ENCODE results near the gene DNASE1L3.

DNASE1L3 gene

DNA sequence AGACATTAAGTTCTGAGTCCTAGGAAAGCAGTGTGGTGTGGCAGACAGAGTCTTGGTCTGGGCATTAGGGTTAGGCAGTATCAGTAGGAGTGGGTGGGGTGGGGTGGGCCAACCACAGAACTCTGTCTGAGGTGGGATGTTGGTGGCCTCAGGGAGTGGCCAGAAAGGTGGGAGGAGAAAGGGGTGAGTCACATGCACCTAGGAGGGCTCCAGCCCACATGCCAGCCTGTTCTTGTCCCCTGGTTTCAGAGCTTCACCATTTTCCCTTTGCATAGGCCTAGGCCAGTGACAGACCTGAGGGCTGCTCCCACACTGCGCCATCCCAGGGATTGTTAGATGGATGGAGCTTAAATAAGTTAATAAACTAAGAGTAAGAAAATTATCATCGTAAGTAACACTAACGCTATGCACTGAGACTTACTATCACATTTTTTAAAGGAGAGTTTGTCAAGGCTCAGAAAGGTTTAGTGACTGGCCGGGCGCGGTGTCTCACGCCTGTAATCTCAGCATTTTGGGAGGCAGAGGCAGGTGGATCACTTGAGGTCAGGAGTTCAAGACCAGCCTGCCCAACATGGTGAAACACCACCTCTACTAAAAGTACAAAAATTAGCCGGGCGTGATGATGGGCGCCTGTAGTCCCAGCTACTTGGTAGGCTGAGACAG lies 33.8 kb downstream of the DNASE1L3 start:
- DNase-seq: no peak

DNA sequence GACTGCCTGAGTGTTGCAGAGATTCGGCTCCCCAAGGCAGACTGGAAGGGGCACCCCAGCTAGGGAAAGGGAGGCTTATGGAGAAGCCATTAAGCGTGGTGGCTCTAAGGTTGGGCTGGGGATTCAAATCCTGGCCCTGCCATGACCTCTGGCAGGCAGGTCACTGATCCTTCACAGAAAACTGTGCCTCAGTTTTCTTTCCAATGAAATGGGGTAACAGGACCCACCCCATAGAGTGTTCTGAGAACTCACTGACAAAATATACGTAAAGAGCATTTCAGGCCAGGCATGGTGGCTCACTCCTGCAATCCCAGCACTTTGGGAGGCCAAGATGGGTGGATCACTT lies 34.6 kb downstream of the DNASE1L3 start:
- DNase-seq: no peak

DNA sequence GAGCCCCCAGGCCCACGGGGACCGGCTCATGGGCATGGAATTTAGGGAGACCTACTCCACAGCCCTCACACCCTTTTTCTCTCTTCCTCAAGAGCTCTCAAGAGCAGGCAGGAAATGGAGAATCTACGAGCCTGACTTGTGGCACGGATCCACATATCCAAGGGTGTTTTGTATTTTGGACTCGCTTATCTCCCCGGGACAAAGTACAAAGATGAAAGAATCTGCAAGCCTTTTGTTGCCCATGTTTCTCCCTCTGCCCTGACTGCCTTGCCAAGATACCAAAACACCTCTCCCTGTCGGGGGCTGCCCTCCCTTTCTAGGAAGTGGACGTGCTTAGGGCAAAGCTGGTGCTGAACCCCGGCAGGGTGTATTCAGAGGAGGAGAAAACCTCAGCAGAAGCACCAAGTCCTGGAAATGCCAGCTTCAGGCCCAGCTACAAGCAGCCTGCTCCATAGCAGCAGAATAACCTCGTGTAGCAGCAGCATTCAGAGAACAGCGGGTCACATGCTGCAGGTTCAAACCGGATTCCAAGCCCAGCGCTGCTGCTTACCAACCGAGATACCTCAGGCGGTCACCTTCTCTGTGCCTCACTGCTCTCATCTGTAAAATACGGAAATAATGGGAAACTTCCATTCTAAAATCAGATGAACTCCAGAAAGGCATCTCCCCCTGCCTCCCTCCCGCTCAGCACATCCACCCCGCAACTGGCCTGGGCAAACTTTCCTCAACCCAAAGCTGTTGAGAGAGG lies 35.2 kb downstream of the DNASE1L3 start:
- no peak for DNase-seq

DNA sequence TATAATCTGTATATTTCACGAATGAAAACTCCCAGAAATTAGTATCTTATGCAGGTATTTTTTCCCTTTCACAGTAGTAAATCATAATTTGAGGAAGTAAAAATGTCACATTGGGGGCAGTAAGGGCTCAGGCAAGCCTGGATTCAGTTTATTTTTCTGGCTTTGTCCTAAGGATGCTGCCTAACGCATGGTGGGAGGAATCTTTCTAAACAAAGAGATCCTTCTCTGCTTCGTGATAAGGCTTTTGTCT lies 35.7 kb downstream of the DNASE1L3 start:
- no peak for DNase-seq

DNA sequence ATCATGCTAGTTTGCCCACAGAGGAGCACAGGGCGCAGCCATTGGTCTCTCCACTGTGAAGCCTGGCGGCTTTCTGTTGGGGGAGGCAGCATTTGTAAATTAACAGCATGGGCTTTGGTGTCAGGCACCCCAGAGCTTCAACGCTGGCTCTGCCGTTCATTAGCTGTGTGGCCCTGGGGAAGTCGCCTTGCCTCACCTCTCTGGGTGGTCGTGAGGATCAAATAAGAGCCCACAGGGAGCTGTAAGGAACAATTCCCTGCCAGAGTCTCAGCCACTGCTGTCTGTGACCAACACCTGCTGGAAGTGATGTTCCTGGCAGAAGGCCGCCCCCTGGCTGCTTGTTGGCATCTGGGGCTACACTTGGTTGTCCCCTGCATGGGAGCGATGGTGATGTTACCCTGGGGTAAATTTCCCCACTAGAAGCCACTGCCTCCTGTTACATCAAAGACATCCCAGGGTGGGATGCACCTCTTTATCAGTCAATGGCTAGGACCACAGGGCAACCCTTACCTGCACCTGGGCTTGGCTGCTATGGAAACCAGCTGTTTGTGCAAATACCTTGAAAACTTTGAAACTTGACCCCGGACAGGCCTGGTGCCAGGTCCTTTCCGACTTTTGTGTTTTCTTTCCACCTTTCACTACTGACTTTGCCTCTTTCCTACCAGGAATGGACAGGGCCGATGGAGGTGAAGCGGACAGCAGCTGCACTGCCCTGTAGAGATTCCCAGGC lies 36.9 kb downstream of the DNASE1L3 start:
- DNase-seq: no peak

DNA sequence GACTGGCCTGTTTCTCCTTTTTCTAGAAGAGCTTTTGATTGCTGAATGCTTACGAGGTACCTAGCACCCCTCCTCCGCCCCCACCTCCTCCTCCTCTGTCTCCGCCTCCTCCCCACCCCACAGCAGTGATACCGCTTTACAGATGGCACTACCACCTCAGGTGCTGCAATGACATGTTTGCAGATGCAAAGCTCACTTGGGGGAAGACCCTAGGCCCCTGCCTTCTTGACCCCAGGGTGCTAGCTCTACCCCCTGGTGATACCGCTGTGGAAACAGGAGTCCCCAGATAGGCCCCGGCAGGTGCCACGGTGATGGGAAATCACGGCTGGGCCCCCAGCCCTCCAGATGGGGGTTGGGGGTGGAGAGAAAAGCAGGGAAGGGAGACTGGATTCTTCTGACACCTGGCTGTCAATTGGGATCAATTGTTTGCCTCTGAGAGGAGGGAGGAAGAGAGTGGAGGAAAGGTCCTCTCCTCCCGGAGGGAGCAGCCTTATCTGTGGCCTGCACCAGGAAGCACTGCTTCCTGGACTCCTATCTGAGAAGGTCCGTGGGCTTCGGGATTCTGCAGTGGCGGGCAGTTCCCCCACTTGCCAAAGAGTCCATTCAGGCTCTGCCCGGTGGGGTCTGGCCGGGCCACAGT lies 37.6 kb downstream of the DNASE1L3 start:
- DNase-seq: no peak

DNA sequence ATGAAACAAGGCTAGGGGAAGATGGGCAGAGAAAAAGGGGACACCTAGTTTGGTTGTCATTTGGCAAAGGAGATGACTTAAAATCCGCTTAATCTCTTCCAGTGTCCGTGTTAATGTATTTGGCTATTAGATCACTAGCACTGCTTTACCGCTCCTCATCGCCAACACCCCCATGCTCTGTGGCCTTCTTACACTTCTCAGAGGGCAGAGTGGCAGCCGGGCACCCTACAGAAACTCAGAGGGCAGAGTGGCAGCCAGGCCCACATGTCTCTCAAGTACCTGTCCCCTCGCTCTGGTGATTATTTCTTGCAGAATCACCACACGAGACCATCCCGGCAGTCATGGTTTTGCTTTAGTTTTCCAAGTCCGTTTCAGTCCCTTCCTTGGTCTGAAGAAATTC lies 39.6 kb downstream of the DNASE1L3 start:
- no peak for DNase-seq

DNA sequence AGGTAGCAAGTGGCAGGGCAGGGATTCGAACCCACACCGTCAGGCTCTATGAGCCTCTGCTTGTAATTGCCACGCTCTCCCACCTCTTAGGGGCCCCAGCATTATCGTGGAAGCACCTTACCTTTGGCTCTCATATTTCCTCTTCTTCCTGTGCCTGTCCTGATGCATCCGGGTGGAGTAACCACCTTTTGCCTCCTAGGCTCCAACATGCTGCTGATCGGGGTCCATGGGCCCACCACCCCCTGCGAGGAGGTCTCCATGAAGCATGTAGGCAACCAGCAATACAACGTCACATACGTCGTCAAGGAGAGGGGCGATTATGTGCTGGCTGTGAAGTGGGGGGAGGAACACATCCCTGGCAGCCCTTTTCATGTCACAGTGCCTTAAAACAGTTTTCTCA lies 40.4 kb downstream of the DNASE1L3 start:
- no peak for DNase-seq

DNA sequence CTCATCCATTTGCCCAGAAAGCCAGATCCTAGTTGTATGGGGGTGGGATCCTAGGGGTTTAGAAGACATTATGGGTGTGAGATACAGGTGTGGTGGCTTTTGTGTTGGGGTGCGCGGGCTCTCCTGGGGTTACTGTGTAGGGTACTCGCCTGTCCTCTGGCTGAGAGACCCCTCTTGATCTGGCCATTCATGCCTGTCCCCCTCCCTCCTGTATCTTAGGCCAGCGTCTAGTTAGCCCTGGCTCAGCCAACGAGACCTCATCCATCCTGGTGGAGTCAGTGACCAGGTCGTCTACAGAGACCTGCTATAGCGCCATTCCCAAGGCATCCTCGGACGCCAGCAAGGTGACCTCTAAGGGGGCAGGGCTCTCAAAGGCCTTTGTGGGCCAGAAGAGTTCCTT lies 41.4 kb downstream of the DNASE1L3 start:
- no peak for DNase-seq

DNA sequence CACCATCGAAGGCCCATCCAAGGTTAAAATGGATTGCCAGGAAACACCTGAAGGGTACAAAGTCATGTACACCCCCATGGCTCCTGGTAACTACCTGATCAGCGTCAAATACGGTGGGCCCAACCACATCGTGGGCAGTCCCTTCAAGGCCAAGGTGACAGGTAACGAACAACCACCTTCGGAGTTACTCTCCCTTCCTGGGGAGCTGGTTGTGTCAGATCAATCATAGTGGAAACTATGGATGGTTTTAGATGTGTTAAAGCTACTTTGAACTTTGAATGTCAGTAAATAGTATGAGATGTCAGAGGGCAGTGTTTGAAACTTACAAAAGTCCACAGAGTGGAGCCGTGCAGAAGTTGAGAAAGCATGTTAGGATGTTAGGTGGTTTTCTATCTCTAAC lies 42.3 kb downstream of the DNASE1L3 start:
- no peak for DNase-seq

DNA sequence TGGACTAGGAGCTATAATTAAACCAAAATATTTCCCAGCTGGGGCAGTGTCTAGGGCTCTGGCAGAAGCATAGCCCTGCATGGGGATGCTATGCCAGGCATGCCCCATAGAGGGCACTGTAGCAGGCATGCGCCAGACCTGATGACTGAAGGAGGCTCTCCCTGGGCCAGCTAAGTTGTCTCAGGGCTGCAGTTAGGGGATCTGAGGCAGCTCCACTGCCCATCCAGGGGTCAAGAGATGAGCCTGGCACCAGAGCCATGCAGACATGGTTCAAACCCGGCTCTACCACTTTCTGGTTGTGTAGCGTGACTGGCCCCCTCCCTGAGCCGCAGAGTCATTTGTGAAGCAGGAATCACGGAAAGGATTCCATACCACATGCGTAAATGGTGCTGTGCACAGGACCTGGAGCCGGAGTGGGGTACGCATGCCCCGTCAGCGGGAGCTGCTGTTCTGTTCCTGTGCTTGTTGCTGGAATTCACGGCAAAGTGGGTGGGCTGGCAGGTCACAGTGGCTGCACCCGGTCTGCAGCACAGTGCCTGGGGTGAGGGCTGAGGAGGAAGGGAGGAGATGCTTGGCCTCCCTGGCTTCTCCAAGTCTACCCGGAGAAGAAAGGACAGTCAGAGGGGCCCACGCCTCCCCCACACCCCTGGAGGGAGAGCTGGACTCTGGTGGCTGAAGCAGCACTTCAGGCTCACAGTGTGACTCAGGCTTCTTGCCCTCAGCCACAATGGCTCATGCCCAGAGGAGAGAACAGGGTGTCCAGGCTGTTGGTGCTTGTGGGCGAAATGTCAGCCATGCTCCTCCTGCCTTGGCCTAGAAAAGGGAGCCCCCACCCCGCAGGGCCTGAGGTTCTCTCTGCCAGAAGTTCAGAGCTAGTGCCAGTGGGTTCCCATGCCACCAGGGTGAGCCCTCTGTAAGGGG lies 43.1 kb downstream of the DNASE1L3 start:
- peak; percentile 61 for DNase-seq

DNA sequence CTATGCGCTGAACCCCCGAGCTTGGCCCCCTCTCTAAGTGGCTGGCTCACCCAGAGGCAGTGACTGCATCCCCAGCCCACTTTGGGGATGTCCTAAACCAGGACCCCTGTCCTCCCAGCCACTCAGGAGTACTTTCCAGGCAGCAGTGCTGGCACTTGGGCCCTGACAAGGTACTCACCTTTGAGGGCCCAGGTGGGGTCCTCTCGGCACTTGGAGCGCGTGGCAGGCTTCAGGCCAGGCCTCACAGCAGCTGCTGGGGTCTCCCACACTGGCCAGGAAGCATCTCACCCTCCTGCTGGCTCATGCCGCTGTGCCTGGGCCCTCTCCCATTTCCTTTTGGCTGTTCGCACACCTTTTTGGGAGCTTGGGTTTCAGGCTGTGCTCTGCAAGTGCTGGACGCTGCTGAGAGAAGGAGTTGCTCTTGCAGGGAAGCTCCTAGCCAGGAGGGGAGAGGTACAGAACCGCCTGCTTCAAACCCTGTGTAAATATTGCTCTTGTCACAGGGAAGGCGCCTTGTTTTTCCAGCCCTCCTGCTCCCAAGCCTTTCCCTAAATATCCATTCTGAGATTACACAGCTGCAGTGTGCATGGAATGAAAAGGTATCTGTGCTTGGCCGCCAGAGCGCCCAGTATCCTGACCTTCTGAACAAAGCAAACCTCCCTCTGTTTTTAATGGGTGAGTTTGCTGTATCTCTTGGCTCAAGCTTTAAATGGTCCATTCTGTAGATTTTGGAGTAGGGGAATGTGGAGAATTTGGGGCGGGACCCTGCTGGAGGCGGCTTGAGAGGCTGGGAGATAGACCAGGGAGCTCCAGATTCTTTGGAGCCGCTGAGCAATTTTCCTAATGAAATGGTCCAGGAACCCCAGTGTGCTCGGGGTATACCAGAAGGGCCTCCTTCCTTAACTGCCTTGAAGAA lies 45.6 kb downstream of the DNASE1L3 start:
- DNase-seq: peak; percentile 64

DNA sequence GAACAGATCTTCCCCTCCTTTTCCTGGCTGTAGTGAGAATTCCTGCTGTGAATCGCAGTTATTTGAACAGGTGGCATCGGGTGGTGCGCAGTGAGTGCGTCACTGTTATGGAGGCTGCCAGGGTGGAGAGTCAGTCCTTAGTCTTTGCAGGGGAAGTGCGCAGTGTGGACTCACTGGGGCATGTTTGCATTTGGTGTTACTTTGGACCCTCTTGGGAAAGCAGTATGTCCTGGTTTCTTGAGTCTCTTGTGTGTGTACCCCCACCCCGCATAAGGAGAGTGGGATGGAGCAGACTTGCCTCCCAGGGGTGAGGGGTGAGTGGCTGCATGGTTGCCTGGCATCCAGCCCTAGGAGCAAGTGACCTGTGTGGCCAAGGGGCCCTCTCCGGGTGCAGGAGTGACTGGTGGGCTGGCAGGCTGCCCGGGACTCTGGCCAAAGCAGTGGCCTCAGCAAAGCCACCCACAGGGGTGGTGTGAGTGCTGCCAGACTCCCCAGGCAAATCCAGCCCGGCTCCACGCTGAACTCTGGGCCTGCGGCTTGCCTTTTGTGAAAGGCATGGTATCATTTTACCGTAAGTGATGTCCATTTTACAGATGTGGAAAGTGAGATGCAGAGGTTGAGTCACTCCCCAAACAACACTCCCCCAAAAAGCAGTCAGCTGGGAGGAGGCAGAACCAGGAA lies 46.4 kb downstream of the DNASE1L3 start:
- peak; percentile 61 for DNase-seq

DNA sequence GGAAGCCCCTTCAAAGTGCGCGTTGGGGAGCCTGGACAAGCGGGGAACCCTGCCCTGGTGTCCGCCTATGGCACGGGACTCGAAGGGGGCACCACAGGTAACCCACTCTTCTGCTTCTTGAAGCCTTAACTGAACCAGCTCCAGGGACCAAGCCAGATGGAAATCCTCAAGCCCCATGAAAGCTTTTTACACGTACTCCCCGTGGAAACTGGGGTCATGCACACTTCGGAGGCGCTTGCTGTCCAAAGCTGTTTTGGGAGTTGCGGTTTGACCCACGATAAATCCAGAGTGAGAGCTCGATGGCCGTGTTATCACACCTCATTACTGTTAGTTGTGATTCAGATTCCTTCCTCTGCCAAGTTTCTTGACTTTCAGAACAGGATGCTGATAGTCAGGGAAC lies 47.5 kb downstream of the DNASE1L3 start:
- no peak for DNase-seq

DNA sequence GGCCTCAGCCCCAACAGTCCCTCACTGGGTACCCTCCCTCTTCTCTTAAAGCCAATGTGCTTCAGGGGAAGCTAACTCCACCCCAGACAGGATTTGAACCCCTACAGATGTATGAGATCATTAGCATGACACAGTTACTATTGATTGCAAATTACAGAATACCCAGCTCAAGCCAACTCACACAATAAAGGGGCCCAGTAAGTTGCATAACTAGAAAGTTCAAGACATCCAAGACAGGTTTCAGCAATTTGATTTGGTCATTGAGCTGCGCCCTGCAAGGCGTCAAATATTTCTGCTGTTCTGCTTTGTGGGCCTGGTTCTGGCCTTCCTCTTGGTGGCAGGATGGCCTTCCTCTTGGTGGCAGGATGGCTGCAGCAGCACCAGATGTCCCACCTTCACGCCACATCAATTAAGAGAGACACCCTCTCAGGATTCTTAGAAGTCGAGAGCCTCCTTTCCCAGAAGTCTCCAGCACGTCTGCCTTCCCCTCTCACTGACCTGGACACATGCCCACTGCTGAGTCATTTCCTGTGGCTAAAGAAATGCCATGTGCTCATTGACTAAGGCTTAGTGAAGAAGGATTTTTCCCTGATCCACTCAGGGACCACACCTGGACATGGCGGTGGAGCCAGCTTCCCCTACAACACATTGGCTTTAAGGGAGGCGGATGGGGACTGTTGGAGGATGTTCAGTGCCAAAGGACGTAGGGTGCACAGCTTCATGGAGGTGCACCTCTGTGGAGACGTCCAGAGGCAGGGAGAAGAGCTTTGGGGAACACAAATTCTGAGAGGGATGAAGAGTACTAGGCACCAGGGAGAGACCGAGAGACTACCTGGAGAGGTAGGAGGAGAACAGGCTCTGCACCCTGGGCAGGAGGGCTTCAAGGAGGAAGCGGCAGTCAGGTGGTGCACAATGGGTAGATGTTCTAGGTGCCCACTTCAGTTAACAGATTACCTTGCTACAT lies 49.1 kb downstream of the DNASE1L3 start:
- DNase-seq: peak; percentile 60

DNA sequence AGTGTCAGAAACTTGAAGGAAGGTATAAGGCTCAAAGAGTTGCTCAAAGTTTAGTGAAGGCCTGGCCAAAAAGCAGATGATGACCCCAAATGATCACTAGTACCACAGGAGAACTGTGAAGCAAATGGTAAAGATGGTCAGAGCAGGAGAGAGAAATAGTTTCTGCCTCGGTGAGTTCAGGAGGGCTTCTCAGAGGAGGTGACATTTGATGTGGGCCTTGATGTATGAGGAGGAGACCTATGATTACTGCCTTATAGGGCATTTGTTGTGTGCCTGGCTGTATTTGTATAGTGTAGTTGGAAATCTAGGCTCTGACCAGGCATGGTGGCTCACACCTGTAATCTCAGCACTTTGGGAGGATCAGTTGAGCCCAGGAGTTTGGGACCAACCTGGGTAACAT lies 50.4 kb downstream of the DNASE1L3 start:
- DNase-seq: no peak

DNA sequence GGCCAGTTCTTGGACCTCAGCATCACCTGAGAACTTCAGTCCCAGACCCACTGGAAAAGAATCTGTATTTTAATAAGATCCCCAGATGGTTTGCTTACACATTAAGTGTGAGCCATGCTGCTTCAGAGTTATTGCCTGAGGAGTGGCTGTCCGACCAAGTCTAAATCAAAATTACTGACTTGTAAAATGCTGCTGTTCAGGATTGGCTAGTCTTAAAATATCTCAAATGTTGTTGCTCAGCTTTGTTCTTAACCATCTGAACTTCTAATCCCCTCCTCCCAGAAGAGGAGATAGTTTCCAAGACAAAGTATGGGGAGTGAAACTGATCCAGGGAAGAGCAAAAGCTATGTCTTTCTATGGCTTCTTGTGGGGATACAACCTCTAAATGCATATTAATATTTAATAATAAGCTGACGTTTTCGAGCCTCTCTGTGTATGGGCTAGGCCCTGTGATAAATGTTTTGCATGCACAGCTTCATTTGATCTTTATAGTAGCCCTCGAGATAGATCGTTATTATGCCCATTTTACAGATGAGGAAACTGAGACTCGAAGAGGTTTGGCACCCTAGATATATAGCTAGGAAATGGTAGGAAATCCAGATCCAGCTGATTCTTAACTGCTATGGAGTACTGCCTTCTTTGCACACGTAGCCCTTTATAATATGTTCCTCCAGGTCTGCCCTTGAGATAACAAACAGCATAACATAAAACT lies 52.2 kb downstream of the DNASE1L3 start:
- no peak for DNase-seq

DNA sequence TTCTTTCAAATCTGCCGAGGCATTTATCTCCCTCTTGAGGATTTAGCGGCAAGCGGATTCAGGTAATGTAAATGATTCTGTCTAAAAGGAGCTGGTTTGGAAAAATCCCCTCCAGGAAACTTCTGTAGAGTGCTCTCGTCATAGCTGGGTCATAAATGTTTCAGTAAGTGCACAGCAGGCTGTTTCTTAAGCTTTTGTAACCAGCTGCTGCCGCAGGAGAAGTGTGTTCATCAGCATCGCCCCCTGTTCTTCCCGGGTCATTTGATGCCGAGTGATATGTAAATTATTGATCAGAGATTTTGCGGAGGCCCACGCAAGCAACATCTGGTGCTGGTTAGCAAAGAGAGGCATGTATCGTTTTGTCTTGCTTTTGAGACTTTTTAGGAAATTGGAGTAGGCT lies 53.1 kb downstream of the DNASE1L3 start:
- no peak for DNase-seq

DNA sequence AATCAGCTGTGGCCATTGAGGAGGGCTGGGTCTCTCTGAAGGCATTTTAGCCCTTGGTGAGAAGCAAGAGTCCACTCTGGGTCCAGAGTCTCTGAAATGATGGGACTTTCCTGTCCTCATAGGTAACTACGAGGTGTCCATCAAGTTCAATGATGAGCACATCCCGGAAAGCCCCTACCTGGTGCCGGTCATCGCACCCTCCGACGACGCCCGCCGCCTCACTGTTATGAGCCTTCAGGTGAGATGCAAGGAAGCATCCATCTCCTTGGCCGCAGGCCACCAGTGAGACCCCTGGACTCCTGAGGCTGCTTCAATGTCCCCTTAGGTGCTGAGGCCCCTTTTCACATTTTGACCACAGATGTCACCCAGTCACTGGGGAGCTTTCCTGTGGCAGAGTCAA lies 54.9 kb downstream of the DNASE1L3 start:
- no peak for DNase-seq

All from right hindlimb (tissue), 1 donor.